Measurements from ENCODE around the gene RNF152.

The RNF152 gene

GRCh38 chr18:61892683-61893308 lies at the start of gene RNF152:
TSS of gene RNF152 (minus strand) at chr18:61893007. CDS start at chr18:61816463, 76,544 bp downstream.
- peak; percentile 32 for DNase-seq

GRCh38 chr18:61941948-61942471 lies 49.2 kb upstream of the RNF152 start:
- no peak for DNase-seq

- DNase-seq: no peak
Observed at GRCh38 chr18:61939046-61939674, 46.4 kb upstream of the RNF152 start.

- no peak for DNase-seq
Observed at GRCh38 chr18:61935362-61935761, 42.6 kb upstream of the RNF152 start.

GRCh38 chr18:61931654-61932379 lies 39.0 kb upstream of the RNF152 start:
- no peak for DNase-seq

GRCh38 chr18:61929881-61930640 lies 37.3 kb upstream of the RNF152 start:
- DNase-seq: no peak

- DNase-seq: peak; percentile 19
Observed at GRCh38 chr18:61926532-61926931, 33.7 kb upstream of the RNF152 start.

GRCh38 chr18:61924550-61924949 lies 31.7 kb upstream of the RNF152 start:
- no peak for DNase-seq

- DNase-seq: no peak
Observed at GRCh38 chr18:61922435-61922834, 29.6 kb upstream of the RNF152 start.

- no peak for DNase-seq
Observed at GRCh38 chr18:61921621-61922235, 28.9 kb upstream of the RNF152 start.

- DNase-seq: no peak
Observed at GRCh38 chr18:61917818-61918217, 25.0 kb upstream of the RNF152 start.

- DNase-seq: no peak
Observed at GRCh38 chr18:61912476-61912875, 19.7 kb upstream of the RNF152 start.

GRCh38 chr18:61910101-61910500 lies 17.3 kb upstream of the RNF152 start:
- no peak for DNase-seq

- DNase-seq: no peak
Observed at GRCh38 chr18:61908661-61909060, 15.9 kb upstream of the RNF152 start.

GRCh38 chr18:61901323-61901986 lies 8.6 kb upstream of the RNF152 start:
- DNase-seq: peak; percentile 51

GRCh38 chr18:61900504-61901281 lies 7.9 kb upstream of the RNF152 start:
- no peak for DNase-seq

- DNase-seq: no peak
Observed at GRCh38 chr18:61898640-61899101, 5.9 kb upstream of the RNF152 start.

GRCh38 chr18:61896757-61897156 lies 4.0 kb upstream of the RNF152 start:
- no peak for DNase-seq

GRCh38 chr18:61896118-61896517 lies 3.3 kb upstream of the RNF152 start:
- DNase-seq: no peak

- no peak for DNase-seq
Observed at GRCh38 chr18:61894751-61895524, 2.1 kb upstream of the RNF152 start.
